ENCODE data around the gene KDM2B.

KDM2B gene

GRCh38 chr12:121466794-121467637 lies 113.8 kb downstream of the KDM2B start:
- Histone ChIP-seq H3K36me3 (ENCODE audit: insufficient read depth, low read length) (no peaks in the 10 kb centered on the region; the same call in 1 of the 2 replicates), H3K4me3 (peak overlapping the region; percentile 81), H3K27ac (no peak overlapping the region; the same call in 1 of the 2 replicates), H3K9ac (ENCODE audit: insufficient read length) (peak overlapping the region; percentile 82), H3K9me3 (ENCODE audit: low read depth, low read length) (no peaks in the 10 kb centered on the region)
- DNase-seq (ENCODE audit: low read depth, low spot score) = no peak
- TF ChIP-seq FOXP2 (optimal IDR thresholded peaks at IDR 0.05; ENCODE audit: control extremely low read depth, extremely low read length, insufficient read depth) (no peak), EZH2 (IDR thresholded peaks at IDR 0.05) (no peak), POLR2AphosphoS5 (IDR thresholded peaks at IDR 0.05; ENCODE audit: borderline replicate concordance, low read depth, low read length) (no peak)

GRCh38 chr12:121465921-121466793 lies 114.7 kb downstream of the KDM2B start:
- DNase-seq (ENCODE audit: low read depth, low spot score) = no peak
- TF ChIP-seq EZH2 (IDR thresholded peaks at IDR 0.05) = no peak
- Histone ChIP-seq H3K9me3 (ENCODE audit: low read depth, low read length) (no peaks in the 10 kb centered on the region), H3K36me3 (ENCODE audit: insufficient read depth, low read length) (no peaks in the 10 kb centered on the region; the same call in 1 of the 2 replicates), H3K27ac (no peak overlapping the region), H3K4me3 (peak overlapping the region; percentile 79), H3K9ac (ENCODE audit: insufficient read length) (peak overlapping the region; percentile 84)

DNA sequence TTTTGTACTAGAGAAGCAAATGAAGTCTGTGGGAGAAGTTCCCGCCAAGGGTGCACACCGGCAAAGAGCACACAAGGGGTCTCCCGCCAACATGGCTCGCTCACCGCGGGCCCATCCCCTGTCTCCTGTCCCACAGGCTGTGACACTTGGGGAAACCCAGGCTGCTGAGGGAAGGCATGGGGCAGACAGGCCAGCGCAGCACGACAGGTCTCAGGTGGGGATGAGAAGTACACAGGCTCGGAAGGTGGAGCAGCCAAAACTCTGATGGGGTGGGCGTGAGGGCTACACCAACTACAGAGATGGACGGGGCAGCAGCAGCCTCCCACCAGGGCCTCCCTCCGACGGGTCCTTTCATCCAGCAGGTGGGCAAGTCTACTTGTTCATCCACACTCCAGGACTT lies 116.5 kb downstream of the KDM2B start:
- Histone ChIP-seq H3K27ac (no peak overlapping the region), H3K4me3 (no peak overlapping the region), H3K9ac (ENCODE audit: insufficient read length) (no peak overlapping the region), H3K36me3 (ENCODE audit: insufficient read depth, low read length) (no peaks in the 10 kb centered on the region; the same call in 1 of the 2 replicates), H3K9me3 (ENCODE audit: low read depth, low read length) (no peaks in the 10 kb centered on the region)
- DNase-seq (ENCODE audit: low read depth, low spot score) = no peak
- TF ChIP-seq EZH2 (IDR thresholded peaks at IDR 0.05) = no peak
- TF ChIP-seq POLR2AphosphoS5 (IDR thresholded peaks at IDR 0.05; ENCODE audit: borderline replicate concordance, low read depth, low read length) = no peak
- no peak for TF ChIP-seq FOXP2 (optimal IDR thresholded peaks at IDR 0.05; ENCODE audit: control extremely low read depth, extremely low read length, insufficient read depth)

GRCh38 chr12:121461048-121461447 lies 119.8 kb downstream of the KDM2B start:
- Histone ChIP-seq H3K4me3 (no peak overlapping the region), H3K27ac (no peak overlapping the region), H3K9ac (ENCODE audit: insufficient read length) (no peak overlapping the region), H3K36me3 (ENCODE audit: insufficient read depth, low read length) (no peaks in the 10 kb centered on the region; the same call in 1 of the 2 replicates), H3K9me3 (ENCODE audit: low read depth, low read length) (no peaks in the 10 kb centered on the region)
- DNase-seq (ENCODE audit: low read depth, low spot score) = no peak
- TF ChIP-seq POLR2AphosphoS5 (IDR thresholded peaks at IDR 0.05; ENCODE audit: borderline replicate concordance, low read depth, low read length) (no peak), EZH2 (IDR thresholded peaks at IDR 0.05) (no peak), FOXP2 (optimal IDR thresholded peaks at IDR 0.05; ENCODE audit: control extremely low read depth, extremely low read length, insufficient read depth) (no peak)

DNA sequence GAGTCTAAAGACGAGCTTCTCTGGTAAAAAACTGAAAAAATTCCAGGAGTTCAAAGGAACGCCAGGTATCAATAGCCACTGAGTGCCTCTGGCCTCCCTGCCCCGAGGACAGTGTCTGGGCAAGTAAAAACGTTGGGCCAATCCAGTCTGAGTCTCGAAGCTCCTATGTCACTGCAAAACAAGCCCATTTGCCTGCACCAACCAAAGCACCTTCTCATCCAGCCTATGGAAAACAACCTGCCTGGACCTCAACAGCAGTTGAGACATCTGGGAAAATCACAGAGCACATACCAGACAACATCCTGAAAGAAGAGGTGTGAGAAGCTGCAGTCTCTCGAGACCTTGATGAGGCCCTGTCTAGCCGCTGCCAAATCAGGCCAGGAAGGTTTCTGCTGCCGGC lies 124.3 kb downstream of the KDM2B start:
- no peak overlapping the region for H3K9ac ChIP-seq (ENCODE audit: insufficient read length)
- H3K9me3 ChIP-seq (ENCODE audit: low read depth, low read length) = no peaks in the 10 kb centered on the region
- TF ChIP-seq FOXP2 (optimal IDR thresholded peaks at IDR 0.05; ENCODE audit: control extremely low read depth, extremely low read length, insufficient read depth) = no peak
- TF ChIP-seq EZH2 (IDR thresholded peaks at IDR 0.05) = no peak
- no peak for TF ChIP-seq POLR2AphosphoS5 (IDR thresholded peaks at IDR 0.05; ENCODE audit: borderline replicate concordance, low read depth, low read length)
- H3K4me3 ChIP-seq = no peak overlapping the region
- no peak overlapping the region for H3K27ac ChIP-seq
- DNase-seq (ENCODE audit: low read depth, low spot score) = no peak
- H3K36me3 ChIP-seq (ENCODE audit: insufficient read depth, low read length) = no peaks in the 10 kb centered on the region; the same call in 1 of the 2 replicates

GRCh38 chr12:121455766-121456420 lies 124.9 kb downstream of the KDM2B start:
- Histone ChIP-seq H3K36me3 (ENCODE audit: insufficient read depth, low read length) (peaks cover under 1% of the 10 kb centered on the region; the same call in 1 of the 2 replicates), H3K27ac (no peak overlapping the region), H3K9ac (ENCODE audit: insufficient read length) (no peak overlapping the region), H3K9me3 (ENCODE audit: low read depth, low read length) (no peaks in the 10 kb centered on the region), H3K4me3 (no peak overlapping the region)
- TF ChIP-seq POLR2AphosphoS5 (IDR thresholded peaks at IDR 0.05; ENCODE audit: borderline replicate concordance, low read depth, low read length) (no peak), EZH2 (IDR thresholded peaks at IDR 0.05) (no peak), FOXP2 (optimal IDR thresholded peaks at IDR 0.05; ENCODE audit: control extremely low read depth, extremely low read length, insufficient read depth) (no peak)
- DNase-seq (ENCODE audit: low read depth, low spot score) = no peak

DNA sequence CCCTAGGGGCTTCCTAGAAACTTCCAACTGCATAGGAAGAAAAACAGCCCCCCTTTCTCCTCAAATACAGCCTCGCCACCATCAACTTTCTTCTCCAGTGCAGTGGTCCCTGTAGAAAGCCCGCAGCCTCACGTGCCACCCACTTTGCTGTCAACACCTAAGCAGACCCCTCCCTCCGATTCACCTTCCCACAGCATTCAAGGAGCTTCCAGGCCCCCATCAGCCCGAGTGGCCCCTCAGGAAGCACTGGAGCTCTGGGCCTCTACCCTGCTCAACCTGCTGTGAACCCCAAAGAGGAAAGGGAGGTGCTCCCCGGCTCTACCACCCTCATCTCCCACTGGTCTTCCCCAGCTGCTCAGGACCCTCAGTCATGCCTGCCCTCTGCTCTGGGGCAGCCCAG lies 125.9 kb downstream of the KDM2B start:
- Histone ChIP-seq H3K27ac (no peak overlapping the region), H3K36me3 (ENCODE audit: insufficient read depth, low read length) (peaks cover 4% of the 10 kb centered on the region; the same call in 1 of the 2 replicates), H3K9me3 (ENCODE audit: low read depth, low read length) (no peaks in the 10 kb centered on the region), H3K4me3 (no peak overlapping the region), H3K9ac (ENCODE audit: insufficient read length) (no peak overlapping the region)
- no peak for TF ChIP-seq POLR2AphosphoS5 (IDR thresholded peaks at IDR 0.05; ENCODE audit: borderline replicate concordance, low read depth, low read length)
- no peak for TF ChIP-seq EZH2 (IDR thresholded peaks at IDR 0.05)
- TF ChIP-seq FOXP2 (optimal IDR thresholded peaks at IDR 0.05; ENCODE audit: control extremely low read depth, extremely low read length, insufficient read depth) = no peak
- DNase-seq (ENCODE audit: low read depth, low spot score) = no peak

- H3K36me3 ChIP-seq (ENCODE audit: insufficient read depth, low read length) = peaks cover 8% of the 10 kb centered on the region; the same call in 1 of the 2 replicates
- TF ChIP-seq FOXP2 (optimal IDR thresholded peaks at IDR 0.05; ENCODE audit: control extremely low read depth, extremely low read length, insufficient read depth) (no peak), EZH2 (IDR thresholded peaks at IDR 0.05) (no peak), POLR2AphosphoS5 (IDR thresholded peaks at IDR 0.05; ENCODE audit: borderline replicate concordance, low read depth, low read length) (no peak)
- H3K9ac ChIP-seq (ENCODE audit: insufficient read length) = no peak overlapping the region
- H3K27ac ChIP-seq = no peak overlapping the region
- no peak for DNase-seq (ENCODE audit: low read depth, low spot score)
- H3K4me3 ChIP-seq = no peak overlapping the region
- H3K9me3 ChIP-seq (ENCODE audit: low read depth, low read length) = no peaks in the 10 kb centered on the region
These were observed 127.2 kb downstream of the KDM2B start for GRCh38 chr12:121453629-121454028.

All from SK-N-MC (cell line).